Measurements from ENCODE around the gene VPS33B. TPM values are rescaled to one million over a fixed set of nuclear protein-coding genes. Genes with fewer than 3 reads are reported as not detected.

Gene VPS33B
- total RNA-seq, 1 experiment from 2014 or later: 18.4 TPM

GRCh38 chr15:90950676-90951075 is 71.7 kb downstream of the VPS33B start:
- Mint-ChIP-seq H3K27me3 (ENCODE audit: unreplicated experiment) (no peaks in the 10 kb centered on the region), H3K36me3 (ENCODE audit: insufficient read depth, unreplicated experiment) (peaks cover 68% of the 10 kb centered on the region), H3K27ac (ENCODE audit: unreplicated experiment) (no peak overlapping the region), H3K4me1 (ENCODE audit: low read depth, unreplicated experiment) (no peaks in the 10 kb centered on the region), H3K4me3 (ENCODE audit: low read depth, unreplicated experiment) (no peak overlapping the region), H3K9me3 (ENCODE audit: low read depth, unreplicated experiment) (no peaks in the 10 kb centered on the region)
- CTCF ChIA-PET: interaction anchor here (1.7 kb wide), 1 partner anchor 18 kb away, joined by 4 read pairs; the partner anchor contains the start of gene HDDC3
- BruUV-seq (replicated peaks): no TSS peak
- TF ChIP-seq CTCF (IDR thresholded peaks at IDR 0.05; ENCODE audit: unreplicated experiment): no peak
- DNase-seq: no peak
- intact Hi-C loops (cut with micrococcal nuclease; ENCODE audit: unreplicated experiment): loop anchor here (10.0 kb wide), 1 partner anchor 324 kb away; no protein-coding TSS in a partner anchor

GRCh38 chr15:90949979-90950675 is 72.3 kb downstream of the VPS33B start:
- Mint-ChIP-seq H3K36me3 (ENCODE audit: insufficient read depth, unreplicated experiment) (peaks cover 62% of the 10 kb centered on the region), H3K27me3 (ENCODE audit: unreplicated experiment) (no peaks in the 10 kb centered on the region)
- CTCF ChIA-PET: interaction anchor here (0.6 to 1.7 kb wide), 2 partner anchors 18 to 28 kb away, joined by 3 to 4 read pairs; partner anchors contain the start of gene HDDC3

More at GRCh38 chr15:90949979-90950675, 72.3 kb downstream of the VPS33B start:
- no peaks in the 10 kb centered on the region for H3K9me3 Mint-ChIP-seq (ENCODE audit: low read depth, unreplicated experiment)
- intact Hi-C loops (cut with micrococcal nuclease; ENCODE audit: unreplicated experiment): loop anchor here (10.0 kb wide), 1 partner anchor 325 kb away; no protein-coding TSS in a partner anchor
- no peak overlapping the region for H3K4me3 Mint-ChIP-seq (ENCODE audit: low read depth, unreplicated experiment)
- TF ChIP-seq CTCF (IDR thresholded peaks at IDR 0.05; ENCODE audit: unreplicated experiment): no peak
- no peak overlapping the region for H3K27ac Mint-ChIP-seq (ENCODE audit: unreplicated experiment)
- H3K4me1 Mint-ChIP-seq (ENCODE audit: low read depth, unreplicated experiment): no peaks in the 10 kb centered on the region
- no TSS peak for BruUV-seq (replicated peaks)
- DNase-seq: no peak

Other genes starting within 250 kb of the VPS33B start
- 61.7 and 76.6 TPM in 2 replicates for gene FURIN, start 154.0 kb downstream of the VPS33B start, total RNA-seq (2022)
- 1.6 and 1.7 TPM in 2 replicates for gene FES, start 138.1 kb downstream of the VPS33B start, total RNA-seq (2022)
- 56.1 and 58.5 TPM in 2 replicates for gene MAN2A2, start 119.3 kb downstream of the VPS33B start, total RNA-seq (2022)
- 25.1 and 26.7 TPM in 2 replicates for gene HDDC3, start 90.0 kb downstream of the VPS33B start, total RNA-seq (2022)
- gene UNC45A, start 87.3 kb downstream of the VPS33B start, total RNA-seq (2022): 66.5 and 66.7 TPM in 2 replicates
- gene RCCD1, start 67.7 kb downstream of the VPS33B start, total RNA-seq (2022): 39.3 and 42.6 TPM in 2 replicates
- 208 and 260 TPM in 2 replicates for gene PRC1, start 28.1 kb downstream of the VPS33B start, total RNA-seq (2022)
- gene SV2B, start 77.7 kb upstream of the VPS33B start, total RNA-seq (2022): 1.4 and 2.2 TPM in 2 replicates

Measured in Calu3 (cell line).